IPS-NIHi7 (cell line): Measurements from ENCODE around the gene LMF1.

ENCODE experiments used
- DNase-seq: peaks from one replicate; pipeline ENCODE4 v3.0.0; 2012; ENCODE audit warnings: mixed read lengths; ENCODE audit errors: extremely low spot score

LMF1 gene

GRCh38 chr16:929227-930073 lies 41.3 kb downstream of the LMF1 start:
- DNase-seq = peak; percentile 62

- no peak for DNase-seq
These were observed 42.3 kb downstream of the LMF1 start for GRCh38 chr16:928526-928925.

- no peak for DNase-seq
These were observed 42.9 kb downstream of the LMF1 start for GRCh38 chr16:927931-928330.

- DNase-seq = no peak
These were observed 43.4 kb downstream of the LMF1 start for GRCh38 chr16:927406-927805.

GRCh38 chr16:926715-927114 lies 44.1 kb downstream of the LMF1 start:
- DNase-seq = no peak

GRCh38 chr16:924806-925205 lies 46.0 kb downstream of the LMF1 start:
- no peak for DNase-seq

GRCh38 chr16:924063-924462 lies 46.7 kb downstream of the LMF1 start:
- DNase-seq = no peak

GRCh38 chr16:923184-923583 lies 47.6 kb downstream of the LMF1 start:
- DNase-seq = no peak

- DNase-seq = no peak
These were observed 48.7 kb downstream of the LMF1 start for GRCh38 chr16:922051-922450.

GRCh38 chr16:921321-921905 lies 49.4 kb downstream of the LMF1 start:
- no peak for DNase-seq

GRCh38 chr16:920717-921116 lies 50.1 kb downstream of the LMF1 start:
- DNase-seq = no peak

- DNase-seq = no peak
These were observed 50.6 kb downstream of the LMF1 start for GRCh38 chr16:920051-920681.

- no peak for DNase-seq
These were observed 51.1 kb downstream of the LMF1 start for GRCh38 chr16:919658-920050.

- DNase-seq = no peak
These were observed 51.8 kb downstream of the LMF1 start for GRCh38 chr16:918741-919657.

- DNase-seq = no peak
These were observed 52.7 kb downstream of the LMF1 start for GRCh38 chr16:918068-918467.

GRCh38 chr16:917591-918061 lies 53.2 kb downstream of the LMF1 start:
- no peak for DNase-seq

GRCh38 chr16:916035-916799 lies 54.6 kb downstream of the LMF1 start:
- DNase-seq = no peak

GRCh38 chr16:915546-915945 lies 55.2 kb downstream of the LMF1 start:
- DNase-seq = no peak

- no peak for DNase-seq
These were observed 56.3 kb downstream of the LMF1 start for GRCh38 chr16:914440-914839.

- no peak for DNase-seq
These were observed 56.9 kb downstream of the LMF1 start for GRCh38 chr16:913817-914439.
